Caco-2 (cell line): ENCODE data around the gene ZFAND6. TPM values are rescaled to one million over a fixed set of nuclear protein-coding genes. Genes with fewer than 3 reads are reported as not detected.

Experiments used
- BruUV-seq: library from RNA; stranded (reverse); fragments of 400-500 nt; replicated peaks from 2 replicates; lab custom pipeline; 2021; lab: Mats Ljungman, UMichigan
- CTCF ChIA-PET: fragments of 300-600 bp; sonication (Branson Sonifier 250); formaldehyde crosslinking; loops from one replicate; lab custom pipeline; 2022; ENCODE audit warnings: antibody characterized with exemption; lab: Charles Lee
- POLR2A ChIA-PET: fragments of 300-600 bp; sonication (Branson Sonifier 250); formaldehyde crosslinking; loops from one replicate; lab custom pipeline; 2022; ENCODE audit warnings: antibody characterized with exemption; lab: Charles Lee
- DNase-seq, 2 experiments: peaks; one replicate each; pipeline versions ENCODE4 v3.0.0 to v3.0.0-alpha.2; 2020 to 2022
- H3K27me3 ChIP-seq: replicated peaks from 2 replicates; pipeline ENCODE4 v1.6.0; 2011; ENCODE audit warnings: low read length; ENCODE audit not compliant: control insufficient read depth, insufficient read depth
- H3K36me3 ChIP-seq: 2 replicates; pipeline ENCODE4 v1.5.1; 2011; ENCODE audit warnings: low read length; ENCODE audit not compliant: control insufficient read depth, insufficient read depth
- H3K4me1 ChIP-seq: fragments of 250-450 bp; sonication (Bioruptor Pico); 2 replicates; pipeline ENCODE4 v1.5.1; 2020; ENCODE audit warnings: mild to moderate bottlenecking
- H3K4me3 ChIP-seq: 2 replicates; pipeline ENCODE4 v1.5.1; 2011; ENCODE audit warnings: low read depth, mild to moderate bottlenecking, control low read depth, low read length
- H3K9me3 ChIP-seq: fragments of 250-450 bp; sonication (Bioruptor Pico); 2 replicates; pipeline ENCODE4 v1.5.1; 2020; ENCODE audit warnings: mild to moderate bottlenecking, moderate library complexity
- H3K27ac Mint-ChIP-seq: one replicate; pipeline ENCODE4 v1.8.0; 2022; ENCODE audit warnings: mixed read lengths; ENCODE audit not compliant: unreplicated experiment
- H3K27me3 Mint-ChIP-seq: one replicate; pipeline ENCODE4 v1.8.0; 2022; ENCODE audit warnings: mixed read lengths; ENCODE audit not compliant: insufficient read depth, unreplicated experiment
- H3K36me3 Mint-ChIP-seq: one replicate; pipeline ENCODE4 v1.8.0; 2022; ENCODE audit warnings: mild to moderate bottlenecking, mixed read lengths; ENCODE audit not compliant: insufficient read depth, unreplicated experiment
- H3K4me1 Mint-ChIP-seq: one replicate; pipeline ENCODE4 v1.8.0; 2022; ENCODE audit warnings: low read depth, mixed read lengths; ENCODE audit not compliant: unreplicated experiment
- H3K4me3 Mint-ChIP-seq: one replicate; pipeline ENCODE4 v1.8.0; 2022; ENCODE audit warnings: mild to moderate bottlenecking, moderate library complexity, mixed read lengths; ENCODE audit not compliant: unreplicated experiment
- H3K9me3 Mint-ChIP-seq: one replicate; pipeline ENCODE4 v1.8.0; 2022; ENCODE audit warnings: mixed read lengths; ENCODE audit not compliant: unreplicated experiment
- CTCF ChIP-seq, 2 experiments: fragments of 200-600 bp in 1 of 2; IDR thresholded peaks; 1 replicate in 1 of 2; 2 replicates in 1 of 2; pipeline versions ENCODE4 v1.5.1 to v1.8.0; 2011 to 2022; ENCODE audit warnings: antibody characterized with exemption in 1 of 2, control low read depth in 1 of 2, inconsistent platforms in 1 of 2, low read depth in 1 of 2, low read length in 1 of 2, mild to moderate bottlenecking in 1 of 2, moderate library complexity in 1 of 2; ENCODE audit not compliant: insufficient read depth in 1 of 2, severe bottlenecking in 1 of 2, unreplicated experiment in 1 of 2
- intact Hi-C: fragments of 100-400 bp; cut with micrococcal nuclease; formaldehyde crosslinking; loops from one replicate; pipeline ENCODE4 v1.10.0; 2022; ENCODE audit not compliant: unreplicated experiment
- total RNA-seq: library from RNA; stranded (reverse); gene quantifications from 2 replicates; pipeline ENCODE4 v1.2.3, GENCODE V29; 2022

ZFAND6 gene
- total RNA-seq, 1 experiment from 2014 or later, result 40.5 TPM

- no peak overlapping the region for H3K4me3 ChIP-seq
- CTCF ChIA-PET, result no interaction called here
- H3K4me1 Mint-ChIP-seq, result no peaks in the 10 kb centered on the region
- H3K9me3 Mint-ChIP-seq, result peaks cover 4% of the 10 kb centered on the region
- intact Hi-C loops, result no loop called here
- H3K4me1 ChIP-seq, result no peaks in the 10 kb centered on the region
- H3K36me3 ChIP-seq, result no peaks in the 10 kb centered on the region
- no peaks in the 10 kb centered on the region for H3K27me3 Mint-ChIP-seq
- no TSS peak for BruUV-seq
- no peak overlapping the region for H3K4me3 Mint-ChIP-seq
- POLR2A ChIA-PET, result no interaction called here
- no peak overlapping the region for H3K27ac Mint-ChIP-seq
- no peak for TF ChIP-seq CTCF (IDR thresholded peaks at IDR 0.05; ENCODE audit: insufficient read depth in 1 of 2, low read depth in 1 of 2, low read length in 1 of 2, severe bottlenecking in 1 of 2, unreplicated experiment in 1 of 2)
- DNase-seq, result no peak
- H3K27me3 ChIP-seq, result no peaks in the 10 kb centered on the region
- H3K36me3 Mint-ChIP-seq, result no peaks in the 10 kb centered on the region
- no peaks in the 10 kb centered on the region for H3K9me3 ChIP-seq
Measured at GRCh38 chr15:80093854-80094418, 34.5 kb downstream of the ZFAND6 start.

GRCh38 chr15:80095511-80095910, 36.0 kb downstream of the ZFAND6 start:
- Histone ChIP-seq H3K4me1 (no peaks in the 10 kb centered on the region), H3K36me3 (no peaks in the 10 kb centered on the region), H3K27me3 (no peaks in the 10 kb centered on the region), H3K4me3 (no peak overlapping the region), H3K9me3 (no peaks in the 10 kb centered on the region)
- DNase-seq, result no peak
- H3K9me3 Mint-ChIP-seq, result no peaks in the 10 kb centered on the region
- POLR2A ChIA-PET, result no interaction called here
- no peaks in the 10 kb centered on the region for H3K27me3 Mint-ChIP-seq
- intact Hi-C loops, result no loop called here
- H3K27ac Mint-ChIP-seq, result no peak overlapping the region
- H3K36me3 Mint-ChIP-seq, result no peaks in the 10 kb centered on the region
- no peak overlapping the region for H3K4me3 Mint-ChIP-seq
- no peak for TF ChIP-seq CTCF (IDR thresholded peaks at IDR 0.05; ENCODE audit: insufficient read depth in 1 of 2, low read depth in 1 of 2, low read length in 1 of 2, severe bottlenecking in 1 of 2, unreplicated experiment in 1 of 2)
- CTCF ChIA-PET, result no interaction called here
- no TSS peak for BruUV-seq
- no peaks in the 10 kb centered on the region for H3K4me1 Mint-ChIP-seq

- no peaks in the 10 kb centered on the region for H3K4me1 Mint-ChIP-seq
- no peak for DNase-seq
- no peaks in the 10 kb centered on the region for H3K36me3 Mint-ChIP-seq
- H3K9me3 ChIP-seq, result no peaks in the 10 kb centered on the region
- BruUV-seq, result no TSS peak
- H3K27ac Mint-ChIP-seq, result no peak overlapping the region
- ChIA-PET CTCF (no interaction called here), POLR2A (no interaction called here)
- no peaks in the 10 kb centered on the region for H3K27me3 Mint-ChIP-seq
- no peak overlapping the region for H3K4me3 Mint-ChIP-seq
- no peaks in the 10 kb centered on the region for H3K36me3 ChIP-seq
- no peaks in the 10 kb centered on the region for H3K9me3 Mint-ChIP-seq
- H3K4me1 ChIP-seq, result no peaks in the 10 kb centered on the region
- H3K27me3 ChIP-seq, result no peaks in the 10 kb centered on the region
- intact Hi-C loops, result no loop called here
- no peak for TF ChIP-seq CTCF (IDR thresholded peaks at IDR 0.05; ENCODE audit: insufficient read depth in 1 of 2, low read depth in 1 of 2, low read length in 1 of 2, severe bottlenecking in 1 of 2, unreplicated experiment in 1 of 2)
- H3K4me3 ChIP-seq, result no peak overlapping the region
Measured at GRCh38 chr15:80095969-80096368, 36.5 kb downstream of the ZFAND6 start.
